H1 (cell line): Measurements from ENCODE around the gene KCTD2. TPM values are rescaled to one million over a fixed set of nuclear protein-coding genes. Genes with fewer than 3 reads are reported as not detected.

Source experiments
- CTCF ChIA-PET: fragments of 300-600 bp; sonication (Branson Sonifier 250); formaldehyde crosslinking; loops from one replicate; lab custom pipeline; 2021; ENCODE audit not compliant: partially characterized antibody; lab: Charles Lee
- POLR2A ChIA-PET: fragments of 300-600 bp; sonication (Branson Sonifier 250); formaldehyde crosslinking; loops from one replicate; lab custom pipeline; 2021; ENCODE audit warnings: inconsistent platforms; ENCODE audit not compliant: partially characterized antibody; lab: Charles Lee
- DNase-seq, 2 experiments: peaks; one replicate each; pipeline versions ENCODE4 v3.0.0 to v3.0.0-alpha.2; 2010 to 2022; ENCODE audit warnings: low spot score in 2 of 2, low read depth in 1 of 2, mixed read lengths in 1 of 2
- FAIRE-seq: peaks from 2 replicates; lab custom pipeline; 2011; peaks lifted over from hg19 to GRCh38; lab: Jason Lieb, UNC
- H2AFZ ChIP-seq: 2 replicates; pipeline ENCODE4 v1.8.1; 2012; ENCODE audit warnings: low read length, inconsistent platforms
- H2AK5ac ChIP-seq: 2 replicates; pipeline ENCODE4 v1.6.1; 2013; ENCODE audit warnings: low read depth, low read length
- H2BK120ac ChIP-seq: replicated peaks from 2 replicates; pipeline ENCODE3; 2013; ENCODE audit warnings: low read depth, low read length, inconsistent platforms
- H2BK12ac ChIP-seq: 2 replicates; pipeline ENCODE4 v1.6.1; 2013; ENCODE audit warnings: low read depth, low read length
- H2BK15ac ChIP-seq: 2 replicates; pipeline ENCODE4 v1.6.1; 2013; ENCODE audit warnings: low read length
- H2BK20ac ChIP-seq: 2 replicates; pipeline ENCODE4 v1.6.1; 2013; ENCODE audit warnings: low read length
- H2BK5ac ChIP-seq: 2 replicates; pipeline ENCODE4 v1.6.1; 2013; ENCODE audit warnings: low read depth, low read length
- H3K14ac ChIP-seq: 2 replicates; pipeline ENCODE4 v1.6.1; 2013; ENCODE audit warnings: inconsistent platforms; ENCODE audit not compliant: insufficient read length
- H3K18ac ChIP-seq: 2 replicates; pipeline ENCODE4 v1.6.1; 2013; ENCODE audit warnings: low read length; ENCODE audit errors: extremely low read depth
- H3K23ac ChIP-seq: 2 replicates; pipeline ENCODE4 v1.6.1; 2013; ENCODE audit warnings: inconsistent platforms; ENCODE audit not compliant: insufficient read length
- H3K23me2 ChIP-seq: 2 replicates; pipeline ENCODE4 v1.6.1; 2013; ENCODE audit warnings: low read depth, low read length
- H3K27ac ChIP-seq: 2 replicates; pipeline ENCODE4 v1.6.1; 2011; ENCODE audit warnings: low read depth, low read length, inconsistent platforms
- H3K27me3 ChIP-seq, 4 experiments: replicated peaks in 1 of 4; 1 replicate in 1 of 4; 2 replicates in 3 of 4; pipeline versions ENCODE4 v1.6.1 to v1.8.1; 2011 to 2013; ENCODE audit warnings: low read length in 3 of 4, mild to moderate bottlenecking in 3 of 4, inconsistent platforms in 2 of 4, mixed read lengths in 2 of 4, moderate library complexity in 1 of 4; ENCODE audit not compliant: control insufficient read depth in 3 of 4, insufficient read depth in 3 of 4; ENCODE audit errors: extremely low read depth in 1 of 4
- H3K36me3 ChIP-seq, 4 experiments: 2 replicates each; pipeline versions ENCODE4 v1.6.1 to v1.8.1; 2011 to 2013; ENCODE audit warnings: mild to moderate bottlenecking in 4 of 4, low read length in 3 of 4, moderate library complexity in 2 of 4, control low read depth in 1 of 4, inconsistent platforms in 1 of 4; ENCODE audit not compliant: insufficient read depth in 4 of 4, control insufficient read depth in 2 of 4
- H3K4ac ChIP-seq: replicated peaks from 2 replicates; pipeline ENCODE3; 2013; ENCODE audit warnings: low read length, low read depth, mixed read lengths, inconsistent platforms; ENCODE audit not compliant: insufficient read length
- H3K4me1 ChIP-seq, 4 experiments: replicated peaks in 1 of 4; 1 replicate in 1 of 4; 2 replicates in 3 of 4; pipeline versions ENCODE4 v1.6.1 to v1.8.1; 2011 to 2013; ENCODE audit warnings: low read length in 3 of 4, inconsistent platforms in 2 of 4, mixed read lengths in 1 of 4; ENCODE audit not compliant: insufficient read depth in 4 of 4, control insufficient read depth in 3 of 4
- H3K4me2 ChIP-seq, 2 experiments: 2 replicates each; pipeline versions ENCODE4 v1.6.1 to v1.8.1; 2011 to 2013; ENCODE audit warnings: low read depth in 2 of 2, low read length in 2 of 2, control low read depth in 1 of 2, inconsistent platforms in 1 of 2, mild to moderate bottlenecking in 1 of 2; ENCODE audit not compliant: insufficient read depth in 1 of 2
- H3K4me3 ChIP-seq, 4 experiments: fragments of 200-600, 300-600 bp in 1 of 4; sonication (generic), shearing (Covaris generic), sonication (Bioruptor Twin) in 1 of 4; 2 replicates each; pipeline versions ENCODE4 v1.5.1 to v1.8.1; 2011 to 2016; ENCODE audit warnings: low read length in 4 of 4, low read depth in 3 of 4, control low read depth in 2 of 4, inconsistent platforms in 2 of 4, mild to moderate bottlenecking in 2 of 4, mixed read lengths in 1 of 4, moderate library complexity in 1 of 4; ENCODE audit not compliant: insufficient read depth in 2 of 4; ENCODE audit errors: extremely low read depth in 1 of 4
- H3K56ac ChIP-seq: replicated peaks from 2 replicates; pipeline ENCODE3; 2013; ENCODE audit warnings: low read depth, mild to moderate bottlenecking, mixed read lengths, low read length, inconsistent platforms; ENCODE audit not compliant: insufficient read length
- H3K79me1 ChIP-seq: 2 replicates; pipeline ENCODE4 v1.6.1; 2013; ENCODE audit warnings: low read depth, low read length, control low read depth
- H3K79me2 ChIP-seq, 2 experiments: 2 replicates each; pipeline versions ENCODE4 v1.6.1 to v1.8.1; 2012 to 2013; ENCODE audit warnings: low read length in 2 of 2, mild to moderate bottlenecking in 2 of 2, inconsistent platforms in 1 of 2; ENCODE audit not compliant: insufficient read depth in 2 of 2, control insufficient read depth in 1 of 2
- H3K9ac ChIP-seq, 4 experiments: replicated peaks in 1 of 4; 1 replicate in 1 of 4; 2 replicates in 3 of 4; pipeline versions ENCODE4 v1.6.1 to v1.8.1; 2011 to 2013; ENCODE audit warnings: low read depth in 3 of 4, low read length in 3 of 4, control low read depth in 2 of 4, mild to moderate bottlenecking in 2 of 4, moderate library complexity in 2 of 4, inconsistent platforms in 1 of 4; ENCODE audit errors: extremely low read depth in 1 of 4
- H3K9me3 ChIP-seq, 2 experiments: 2 replicates each; pipeline versions ENCODE4 v1.6.1 to v1.8.1; 2012 to 2013; ENCODE audit warnings: mild to moderate bottlenecking in 2 of 2, moderate library complexity in 2 of 2, control low read depth in 1 of 2, inconsistent platforms in 1 of 2, low read depth in 1 of 2, low read length in 1 of 2, mixed read lengths in 1 of 2; ENCODE audit not compliant: insufficient read depth in 2 of 2
- H4K20me1 ChIP-seq, 2 experiments: replicated peaks in 1 of 2; 2 replicates each; pipeline versions ENCODE3 to v1.8.1; 2011 to 2013; ENCODE audit warnings: inconsistent platforms in 2 of 2, low read length in 2 of 2, mild to moderate bottlenecking in 1 of 2; ENCODE audit not compliant: insufficient read depth in 2 of 2, control insufficient read depth in 1 of 2
- H4K5ac ChIP-seq: 2 replicates; pipeline ENCODE4 v1.6.1; 2013; ENCODE audit warnings: low read length, low read depth, mixed read lengths, inconsistent platforms; ENCODE audit not compliant: insufficient read length
- H4K8ac ChIP-seq: 2 replicates; pipeline ENCODE4 v1.8.0; 2013; ENCODE audit warnings: mild to moderate bottlenecking, moderate library complexity, low read length, inconsistent platforms; ENCODE audit not compliant: insufficient read depth; ENCODE audit errors: extremely low read depth
- H4K91ac ChIP-seq: replicated peaks from 2 replicates; pipeline ENCODE3; 2013; ENCODE audit warnings: low read length, mixed read lengths, inconsistent platforms; ENCODE audit not compliant: insufficient read length
- CREB1 ChIP-seq: IDR thresholded peaks from 2 replicates; pipeline ENCODE4 v1.6.1; 2012; ENCODE audit warnings: inconsistent platforms
- E2F6 ChIP-seq: IDR thresholded peaks from 2 replicates; pipeline ENCODE4 v1.6.1; 2012; ENCODE audit warnings: inconsistent platforms
- HDAC2 ChIP-seq, 2 experiments: fragments of 300-600 bp in 1 of 2; sonication (generic) in 1 of 2; IDR thresholded peaks; 2 replicates each; pipeline ENCODE4 v1.6.1; 2011 to 2012; ENCODE audit warnings: low read depth in 2 of 2, low read length in 2 of 2, mild to moderate bottlenecking in 2 of 2, moderate library complexity in 2 of 2, borderline replicate concordance in 1 of 2, inconsistent platforms in 1 of 2
- KDM1A ChIP-seq: fragments of 200-600, 300-600 bp; sonication (generic); IDR thresholded peaks from 2 replicates; pipeline ENCODE4 v1.7.1; 2016; ENCODE audit warnings: mild to moderate bottlenecking, low read length, borderline replicate concordance
- KDM5A ChIP-seq: fragments of 200-600 bp; IDR thresholded peaks from 2 replicates; pipeline ENCODE4 v1.7.1; 2012; ENCODE audit warnings: mild to moderate bottlenecking, low read length, inconsistent platforms, mixed read lengths
- NANOG ChIP-seq: IDR thresholded peaks from 2 replicates; pipeline ENCODE4 v1.6.1; 2011; ENCODE audit warnings: low read length, low read depth, mild to moderate bottlenecking, inconsistent platforms; ENCODE audit not compliant: insufficient read depth, poor library complexity, severe bottlenecking
- SIN3A ChIP-seq, 2 experiments: IDR thresholded peaks in 1 of 2; conservative IDR thresholded peaks in 1 of 2; 2 replicates each; pipeline ENCODE4 v1.6.1; 2011 to 2012; ENCODE audit warnings: low read length in 2 of 2, improper control_type of control experiment in 1 of 2, low read depth in 1 of 2, mild to moderate bottlenecking in 1 of 2
- SRF ChIP-seq: IDR thresholded peaks from 2 replicates; pipeline ENCODE4 v1.6.1; 2011; ENCODE audit warnings: mild to moderate bottlenecking, low read depth, low read length, moderate library complexity
- SUZ12 ChIP-seq: fragments of 200-600 bp; sonication (generic); IDR thresholded peaks from 2 replicates; pipeline ENCODE4 v1.6.1; 2012; ENCODE audit warnings: mild to moderate bottlenecking, inconsistent platforms, low read length, moderate library complexity, mixed read lengths
- TAF1 ChIP-seq: IDR thresholded peaks from 2 replicates; pipeline ENCODE4 v1.6.1; 2011; ENCODE audit warnings: mild to moderate bottlenecking, low read depth, low read length
- USF2 ChIP-seq: IDR thresholded peaks from 2 replicates; pipeline ENCODE4 v1.6.1; 2011; ENCODE audit warnings: low read length, improper control_type of control experiment
- WGBS, 2 experiments: shearing (Covaris generic) in 1 of 2; methylation state at CpG; one replicate each; pipeline versions ENCODE4 v1.1.6 to v1.1.7; 2013 to 2015; ENCODE audit warnings: low lambda C conversion rate in 2 of 2, mixed read lengths in 2 of 2, inconsistent platforms in 1 of 2, low coverage in 1 of 2, missing lambda C conversion rate in 1 of 2; ENCODE audit not compliant: insufficient replicate concordance in 2 of 2, insufficient coverage in 1 of 2, insufficient read length in 1 of 2; ENCODE audit errors: extremely low coverage in 1 of 2, missing lambda C conversion rate in 1 of 2; 5-methylcytosine and 5-hydroxymethylcytosine counted together
- polyA plus RNA-seq, 7 experiments: library from polyadenylated mRNA; depleted of rRNA in 3 of 7; stranded (reverse) in 5 of 7; unstranded in 2 of 7; fragments of >200 nt in 5 of 7; fragments of 200-250 nt in 2 of 7; gene quantifications; 1 replicate in 5 of 7; 2 replicates in 1 of 7; 4 replicates in 1 of 7; pipeline versions ENCODE4 v1.2.1 to v1.2.3, GENCODE V29; 2011 to 2013; ENCODE audit warnings: missing spikeins in 2 of 7, mixed read lengths in 2 of 7
- total RNA-seq: library from RNA; stranded (reverse); fragmentation: NEBNext Ultra II Directional; extraction: Animal tissue kit (Norgen Biotek cat#: 25700); gene quantifications from 2 replicates; pipeline ENCODE4 v1.2.1, GENCODE V29; 2021

The KCTD2 gene
- total and polyA plus RNA-seq, 2 of the 8 experiments (the other 6 are each of a cell fraction or from before 2014, with no cell fraction given), result 33.7 to 36.8 TPM

GRCh38 chr17:75067856-75068255 is 20.8 kb downstream of the KCTD2 start:
- Histone ChIP-seq H3K9ac (no peak overlapping the region), H3K23me2 (no peaks in the 10 kb centered on the region), H3K4me2 (no peak overlapping the region), H3K79me1 (peaks cover 2% of the 10 kb centered on the region; the same call in 1 of the 2 replicates), H2AFZ (no peak overlapping the region), H3K36me3 (peaks cover 10 to 24% (median 19%) of the 10 kb centered on the region in 4 experiments), H3K56ac (no peak overlapping the region), H2BK12ac (no peak overlapping the region), H4K5ac (no peak overlapping the region), H4K8ac (no peak overlapping the region), H2BK15ac (no peak overlapping the region), H4K91ac (no peak overlapping the region), H3K9me3 (no peaks in the 10 kb centered on the region), H3K27ac (no peak overlapping the region), H3K79me2 (no peaks in the 10 kb centered on the region), H3K4me1 (no peaks in the 10 kb centered on the region; a peak in 1 of 7 replicates), H3K4me3 (no peak overlapping the region), H2BK20ac (no peak overlapping the region), H4K20me1 (peaks cover 0 to 3% of the 10 kb centered on the region in 2 experiments), H3K4ac (no peak overlapping the region), H3K18ac (no peak overlapping the region; the same call in 1 of the 2 replicates), H3K14ac (no peak overlapping the region), H3K23ac (no peak overlapping the region), H2BK120ac (no peak overlapping the region), H2AK5ac (0 out of 2 replicates have a peak overlapping the region, but pooled peaks have one; percentile 65), H2BK5ac (no peak overlapping the region), H3K27me3 (no peaks in the 10 kb centered on the region)
- no peak for DNase-seq
- ChIA-PET POLR2A (interaction anchor here (1.0 to 5.8 kb wide), 6 partner anchors 11 to 291 kb away, joined by 3 to 25 read pairs (median 4); partner anchors contain the start of genes ARMC7 and MRPL58), CTCF (interaction anchor here (0.5 to 7.3 kb wide), 7 partner anchors 8 to 46 kb away, joined by 3 to 64 read pairs (median 6); partner anchors contain the start of genes ARMC7 and SLC16A5)
- 93% methylated on average over 4 of the region's 4 CpGs; no CpG with 5 or more reads in 1 of the 2 experiments for WGBS, 2 experiments
- FAIRE-seq, result no peak
- TF ChIP-seq KDM1A (no peak), TAF1 (no peak), SIN3A (conservative IDR thresholded peaks at IDR 0.05 in 1 of 2, IDR thresholded peaks at IDR 0.05 in 1 of 2; ENCODE audit: low read depth in 1 of 2, low read length in 2 of 2) (no peak), USF2 (no peak), SUZ12 (no peak), E2F6 (no peak), KDM5A (no peak), SRF (no peak), NANOG (no peak), CREB1 (no peak), HDAC2 (IDR thresholded peaks at IDR 0.05; ENCODE audit: borderline replicate concordance in 1 of 2, low read depth in 2 of 2, low read length in 2 of 2) (no peak)
